Activated T-cell treated with anti-CD3 and anti-CD28 coated beads, Interleukin-2, amount 50 U/mL, for 24 hours (primary cell): ENCODE results near the gene SFN.
A peak's percentile ranks its signal among the peaks of the same experiment; 100 is the strongest.
"Not testable (repeated sequence)": the region's sequence is repeated elsewhere in the genome, so short reads cannot be mapped to it uniquely, and the experiment has no call there.

ENCODE experiments used
- DNase-seq: peaks from one replicate; pipeline ENCODE4 v3.0.0-alpha.2; 2020
- H3K27ac Mint-ChIP-seq: 2 replicates; pipeline ENCODE4 v1.8.0; 2020; ENCODE audit warnings: mild to moderate bottlenecking, mixed read lengths
- H3K27me3 Mint-ChIP-seq: 2 replicates; pipeline ENCODE4 v1.8.0; 2020; ENCODE audit warnings: mixed read lengths
- H3K36me3 Mint-ChIP-seq: 2 replicates; pipeline ENCODE4 v1.8.0; 2020; ENCODE audit warnings: low read depth, mixed read lengths
- H3K4me1 Mint-ChIP-seq: 2 replicates; pipeline ENCODE4 v1.8.0; 2020; ENCODE audit warnings: low read depth, mixed read lengths
- H3K4me3 Mint-ChIP-seq: 2 replicates; pipeline ENCODE4 v1.8.0; 2020; ENCODE audit warnings: mild to moderate bottlenecking, moderate library complexity, mixed read lengths
- H3K9me3 Mint-ChIP-seq: 2 replicates; pipeline ENCODE4 v1.8.0; 2020; ENCODE audit warnings: mixed read lengths

Gene SFN

DNA sequence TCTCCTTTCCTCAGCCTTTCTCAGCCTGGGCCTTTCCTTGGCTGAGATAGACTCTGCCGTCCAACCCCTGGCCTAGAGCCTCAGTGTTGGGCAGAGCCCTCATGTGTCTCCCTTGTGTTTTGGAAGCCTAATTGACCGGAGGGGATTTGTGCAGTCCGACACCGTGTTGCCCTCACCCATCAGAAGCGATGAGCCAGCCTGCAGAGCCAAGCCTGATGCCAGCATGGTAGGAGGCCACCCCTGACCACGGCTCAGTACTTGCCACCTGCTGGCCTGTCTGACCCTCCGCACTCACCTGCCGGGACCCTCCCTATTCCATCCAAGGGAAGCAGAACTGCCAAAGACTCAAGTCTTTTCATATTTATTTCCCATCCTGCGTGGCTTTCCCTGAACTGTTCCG, 9.3 kb upstream of the SFN start:
- Mint-ChIP-seq H3K4me3 (no peak overlapping the region), H3K27ac (no peak overlapping the region), H3K4me1 (no peaks in the 10 kb centered on the region), H3K36me3 (peaks cover 94% of the 10 kb centered on the region), H3K27me3 (no peaks in the 10 kb centered on the region), H3K9me3 (no peaks in the 10 kb centered on the region)
- no peak for DNase-seq

DNA sequence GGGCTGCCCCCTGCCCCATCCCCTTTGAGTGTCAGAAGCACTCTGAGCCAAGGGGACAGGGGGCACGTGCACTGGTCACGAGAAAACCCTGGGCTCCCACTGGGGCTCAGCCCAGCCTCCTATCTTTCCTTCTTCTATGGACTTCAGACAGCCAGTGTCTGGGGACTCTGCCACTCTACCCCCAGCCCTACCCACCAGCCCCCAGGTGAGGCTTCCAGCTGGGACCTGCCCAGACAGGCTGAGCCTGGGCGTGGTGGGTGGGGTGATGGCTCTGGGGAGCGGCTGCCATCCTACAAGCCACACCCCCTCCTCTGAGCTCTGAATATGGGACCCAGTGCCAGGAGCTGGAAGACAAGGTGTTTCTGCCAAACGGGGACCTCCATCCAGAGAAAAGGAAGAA, 8.0 kb upstream of the SFN start:
- peak overlapping the region; percentile 22 for H3K27ac Mint-ChIP-seq
- no peaks in the 10 kb centered on the region for H3K9me3 Mint-ChIP-seq
- no peaks in the 10 kb centered on the region for H3K27me3 Mint-ChIP-seq
- no peak overlapping the region for H3K4me3 Mint-ChIP-seq
- peaks cover 81% of the 10 kb centered on the region for H3K36me3 Mint-ChIP-seq
- DNase-seq: no peak
- H3K4me1 Mint-ChIP-seq: no peaks in the 10 kb centered on the region

DNA sequence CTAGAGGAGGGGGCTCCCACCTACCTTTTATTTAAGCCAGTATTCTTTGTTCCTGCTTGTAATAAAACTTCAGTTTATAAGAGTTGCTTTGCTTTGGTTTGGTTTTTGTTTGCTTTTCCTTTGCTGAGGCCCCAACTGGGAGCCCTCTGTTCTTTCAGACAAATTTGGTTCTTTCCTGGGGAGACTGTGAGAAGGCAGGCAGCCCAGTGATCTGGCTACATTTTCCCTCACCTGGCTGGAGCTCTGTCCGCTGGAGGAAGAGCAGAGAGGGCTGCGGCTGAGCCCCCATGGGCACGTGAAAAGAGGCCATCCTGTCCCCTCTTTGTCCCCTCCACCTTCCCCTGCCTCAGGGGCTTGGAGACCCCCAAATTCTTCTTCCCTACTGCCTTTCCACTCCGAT, 7.3 kb upstream of the SFN start:
- Mint-ChIP-seq H3K27me3 (no peaks in the 10 kb centered on the region), H3K27ac (no peak overlapping the region), H3K4me3 (no peak overlapping the region), H3K9me3 (no peaks in the 10 kb centered on the region), H3K36me3 (peaks cover 74% of the 10 kb centered on the region), H3K4me1 (no peaks in the 10 kb centered on the region)
- no peak for DNase-seq

DNA sequence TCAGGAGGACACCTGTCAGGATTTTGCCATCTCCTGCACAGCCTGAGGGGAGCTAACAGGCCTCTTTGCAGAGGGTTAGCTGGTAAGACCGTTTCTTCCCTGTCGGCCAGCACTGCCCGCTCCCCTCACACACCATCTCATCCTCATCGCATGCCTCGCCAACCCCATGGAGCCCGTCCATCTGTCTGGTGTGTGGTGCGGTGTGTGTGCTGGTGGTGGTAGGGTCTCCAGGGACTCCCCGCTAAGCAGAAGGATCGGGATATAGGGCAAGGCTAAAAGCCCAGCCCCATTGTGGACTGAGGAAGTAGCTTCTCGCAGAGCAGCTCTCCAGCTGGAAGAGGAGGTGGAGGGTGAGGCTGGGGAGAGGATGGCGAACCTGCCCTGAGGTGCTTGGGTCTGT, 6.8 kb upstream of the SFN start:
- no peak for DNase-seq
- peak overlapping the region; percentile 61 for H3K27ac Mint-ChIP-seq
- H3K36me3 Mint-ChIP-seq: peaks cover 68% of the 10 kb centered on the region
- H3K4me3 Mint-ChIP-seq: no peak overlapping the region
- no peaks in the 10 kb centered on the region for H3K9me3 Mint-ChIP-seq
- H3K27me3 Mint-ChIP-seq: no peaks in the 10 kb centered on the region
- H3K4me1 Mint-ChIP-seq: no peaks in the 10 kb centered on the region

DNA sequence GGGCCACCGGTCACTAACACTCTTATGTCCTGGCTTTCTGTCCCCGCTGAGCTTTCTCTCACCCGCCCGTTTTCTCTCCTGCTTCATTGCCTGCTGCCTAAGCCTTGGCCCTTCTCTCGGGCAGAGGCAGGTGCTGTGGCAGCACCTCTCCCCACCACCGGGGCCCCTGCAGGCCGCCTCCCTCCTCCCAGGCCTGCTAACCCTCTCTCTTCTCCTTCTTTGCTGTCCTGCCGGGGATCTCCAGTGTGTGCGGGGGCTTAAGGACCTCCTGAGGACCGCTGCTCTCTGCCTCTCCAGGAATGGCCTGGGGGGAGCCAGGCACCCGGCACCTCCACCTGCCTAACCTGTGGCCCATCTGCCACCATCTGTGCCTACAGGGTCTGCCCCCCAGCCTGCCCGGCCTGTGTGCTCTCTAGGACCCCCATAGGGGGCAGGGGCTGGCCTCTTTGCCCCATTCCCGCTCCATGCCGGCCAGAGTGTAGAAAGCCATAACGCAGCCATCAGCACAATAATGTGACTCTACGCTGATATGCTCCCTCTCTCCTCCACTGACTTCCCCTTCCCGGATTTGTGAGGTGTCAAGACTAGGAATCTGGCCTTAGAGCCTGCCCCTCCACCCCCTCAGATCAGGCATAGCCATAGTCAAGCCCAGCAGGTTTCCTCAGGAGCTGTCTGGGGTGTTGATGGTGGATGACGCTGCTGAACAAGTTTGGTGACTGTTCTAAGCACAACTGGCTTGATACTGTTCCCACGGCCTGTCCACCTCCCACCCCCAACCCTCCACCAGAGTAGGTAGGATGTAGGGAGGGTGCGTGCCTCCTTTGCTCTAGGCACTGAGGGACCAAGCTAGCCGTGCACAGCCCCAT, 6.1 kb upstream of the SFN start:
- peaks cover 61% of the 10 kb centered on the region for H3K36me3 Mint-ChIP-seq
- H3K27ac Mint-ChIP-seq: peak overlapping the region; percentile 71
- no peaks in the 10 kb centered on the region for H3K9me3 Mint-ChIP-seq
- no peaks in the 10 kb centered on the region for H3K27me3 Mint-ChIP-seq
- no peak for DNase-seq
- H3K4me1 Mint-ChIP-seq: no peaks in the 10 kb centered on the region
- no peak overlapping the region for H3K4me3 Mint-ChIP-seq

DNA sequence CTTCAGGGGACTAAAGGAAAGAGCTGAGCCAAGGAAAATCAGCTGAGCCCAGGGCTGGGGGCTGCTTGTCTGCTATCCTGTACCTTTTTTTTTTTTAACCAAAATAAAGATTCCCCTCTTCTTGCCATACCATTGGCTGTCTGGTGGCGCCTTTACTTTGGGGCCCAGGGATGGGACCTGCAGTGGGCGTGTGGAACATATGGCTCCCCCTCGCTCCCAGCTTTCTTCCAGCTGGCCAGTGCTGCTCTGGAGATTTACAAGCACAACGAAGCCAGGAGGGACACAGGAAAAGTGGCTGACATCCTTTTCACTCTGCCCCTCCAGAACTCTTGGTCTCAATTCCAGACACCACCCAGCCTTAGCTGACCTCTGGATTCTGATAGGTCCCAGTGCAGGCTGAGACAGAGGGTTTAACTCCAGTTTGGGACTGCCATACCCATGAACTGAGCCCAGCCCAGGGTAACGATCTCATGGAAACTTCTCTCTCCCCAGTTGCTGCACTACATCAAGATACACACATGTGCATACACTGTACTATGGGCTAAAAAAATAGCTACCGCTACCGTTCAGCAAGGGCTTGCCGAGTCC, 5.4 kb upstream of the SFN start:
- Mint-ChIP-seq H3K36me3 (peaks cover 54% of the 10 kb centered on the region), H3K27ac (peak overlapping the region; percentile 71), H3K9me3 (no peaks in the 10 kb centered on the region), H3K4me1 (peaks cover 6% of the 10 kb centered on the region), H3K4me3 (no peak overlapping the region), H3K27me3 (no peaks in the 10 kb centered on the region)
- no peak for DNase-seq

DNA sequence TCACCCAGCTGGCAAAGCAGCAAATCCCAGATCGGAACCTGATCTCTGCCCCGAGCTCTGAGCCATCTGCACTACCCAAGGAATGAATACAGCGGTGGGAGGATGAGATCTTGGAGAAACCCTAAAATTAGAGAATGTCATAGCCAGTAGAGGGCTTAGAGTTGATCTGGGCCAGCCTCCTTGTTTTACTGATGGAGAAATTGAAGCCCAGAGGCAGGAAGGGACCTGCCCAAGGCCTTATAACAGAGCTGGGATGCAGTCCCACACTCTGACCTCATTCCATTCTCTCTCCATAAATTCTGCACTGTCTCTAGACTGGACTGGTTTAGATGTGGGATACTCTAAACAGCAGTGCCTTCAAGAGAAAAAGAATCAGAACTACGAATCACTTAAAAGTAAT, 4.8 kb upstream of the SFN start:
- no peak overlapping the region for H3K27ac Mint-ChIP-seq
- peaks cover 48% of the 10 kb centered on the region for H3K36me3 Mint-ChIP-seq
- H3K9me3 Mint-ChIP-seq: no peaks in the 10 kb centered on the region
- no peak for DNase-seq
- no peak overlapping the region for H3K4me3 Mint-ChIP-seq
- peaks cover 12% of the 10 kb centered on the region for H3K4me1 Mint-ChIP-seq
- no peaks in the 10 kb centered on the region for H3K27me3 Mint-ChIP-seq

DNA sequence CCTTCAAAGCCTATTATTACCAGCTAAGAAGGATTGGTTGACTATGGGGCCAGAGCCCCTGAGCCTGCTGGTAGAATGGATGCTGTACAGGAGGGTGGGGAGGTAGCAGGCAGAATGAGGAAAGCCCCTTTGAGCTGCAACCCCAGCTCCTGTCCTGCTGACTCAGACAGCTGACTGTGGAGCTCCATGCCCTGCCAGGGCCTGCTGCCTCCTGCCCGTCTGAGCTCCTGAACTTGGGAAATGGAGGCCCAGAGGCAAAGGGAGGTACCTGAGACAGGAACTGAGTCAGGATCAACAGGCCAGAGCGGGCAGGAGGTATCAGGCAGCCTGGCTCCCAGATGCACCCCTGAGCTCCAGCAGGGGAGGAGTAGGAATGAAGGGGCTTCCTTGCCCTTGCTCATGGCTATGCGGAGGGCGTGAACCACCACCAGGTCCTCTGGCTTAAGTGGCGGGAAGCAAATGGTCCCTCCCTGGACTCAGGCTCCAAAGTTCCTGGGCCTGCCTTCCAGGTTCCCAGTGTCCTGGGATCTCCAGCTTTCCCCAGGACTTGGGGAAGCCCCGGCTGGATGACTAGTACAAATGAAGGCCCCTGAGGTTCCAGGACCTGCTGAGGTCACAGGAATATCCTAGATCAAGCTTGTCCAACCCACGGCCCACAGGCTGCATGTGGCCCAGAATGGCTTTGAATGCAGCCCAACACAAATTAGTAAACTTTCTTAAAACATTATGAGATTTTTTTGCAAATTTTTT, 3.9 kb upstream of the SFN start:
- H3K9me3 Mint-ChIP-seq: no peaks in the 10 kb centered on the region
- DNase-seq: no peak
- H3K4me3 Mint-ChIP-seq: no peak overlapping the region
- H3K27ac Mint-ChIP-seq: peak overlapping the region; percentile 52
- no peaks in the 10 kb centered on the region for H3K27me3 Mint-ChIP-seq
- H3K36me3 Mint-ChIP-seq: peaks cover 39% of the 10 kb centered on the region
- peaks cover 19% of the 10 kb centered on the region for H3K4me1 Mint-ChIP-seq

DNA sequence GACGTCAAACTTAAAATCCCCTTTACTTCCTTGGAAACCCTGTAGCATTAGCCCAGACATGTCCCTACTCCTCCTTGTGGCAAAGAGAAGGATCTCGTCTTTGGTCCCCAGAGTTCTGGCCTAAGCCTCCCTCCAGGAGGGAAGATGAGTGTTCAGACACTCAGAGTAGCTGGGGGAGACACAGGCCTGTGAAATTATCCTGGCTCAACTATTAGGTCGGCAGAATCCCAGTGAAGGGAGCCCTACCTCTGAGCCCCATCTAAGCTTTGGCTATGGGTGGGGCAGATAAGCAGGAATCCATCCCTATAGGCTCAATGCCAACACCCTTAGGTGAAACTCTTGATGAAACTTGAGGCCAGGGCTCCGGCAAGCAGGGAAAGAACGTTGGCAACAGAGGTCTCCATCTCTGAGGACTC, 1.7 kb upstream of the SFN start:
- DNase-seq: no peak
- Mint-ChIP-seq H3K27me3 (no peaks in the 10 kb centered on the region), H3K4me1 (peaks cover 30% of the 10 kb centered on the region), H3K36me3 (peaks cover 23% of the 10 kb centered on the region), H3K4me3 (no peak overlapping the region), H3K27ac (peak overlapping the region; percentile 53), H3K9me3 (no peaks in the 10 kb centered on the region)

DNA sequence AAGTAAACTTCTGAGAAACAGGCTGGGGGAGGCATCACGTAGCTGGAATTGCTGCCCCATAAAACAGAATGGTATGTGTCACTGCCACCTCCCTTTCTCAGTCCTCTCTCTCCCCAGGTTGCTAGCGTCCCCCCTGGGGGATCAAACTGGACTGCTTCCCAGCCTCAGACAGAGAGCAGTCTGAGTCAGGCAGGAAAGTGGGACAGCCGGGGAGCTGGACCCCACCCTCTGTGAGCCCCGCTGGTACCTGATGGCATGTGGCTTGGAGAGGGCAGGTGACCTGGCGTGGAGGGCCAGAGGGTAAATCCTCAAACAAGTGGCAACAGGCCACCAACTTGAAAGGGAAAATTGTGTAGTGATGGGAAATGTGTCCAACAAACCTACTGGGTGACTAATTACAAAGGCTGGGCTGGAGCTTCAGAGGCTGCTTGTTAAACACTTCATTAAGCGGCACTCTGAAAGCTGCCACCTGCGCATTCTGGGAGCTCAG, 1.0 kb upstream of the SFN start:
- Mint-ChIP-seq H3K4me1 (peaks cover 30% of the 10 kb centered on the region), H3K4me3 (no peak overlapping the region)

DNA sequence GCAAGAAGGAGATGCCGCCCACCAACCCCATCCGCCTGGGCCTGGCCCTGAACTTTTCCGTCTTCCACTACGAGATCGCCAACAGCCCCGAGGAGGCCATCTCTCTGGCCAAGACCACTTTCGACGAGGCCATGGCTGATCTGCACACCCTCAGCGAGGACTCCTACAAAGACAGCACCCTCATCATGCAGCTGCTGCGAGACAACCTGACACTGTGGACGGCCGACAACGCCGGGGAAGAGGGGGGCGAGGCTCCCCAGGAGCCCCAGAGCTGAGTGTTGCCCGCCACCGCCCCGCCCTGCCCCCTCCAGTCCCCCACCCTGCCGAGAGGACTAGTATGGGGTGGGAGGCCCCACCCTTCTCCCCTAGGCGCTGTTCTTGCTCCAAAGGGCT, 732 bp downstream of the SFN start:
- Mint-ChIP-seq H3K4me3 (peak overlapping the region; percentile 90), H3K9me3 (no peaks in the 10 kb centered on the region), H3K4me1 (peaks cover 30% of the 10 kb centered on the region), H3K27ac (peak overlapping the region; percentile 92), H3K27me3 (no peaks in the 10 kb centered on the region), H3K36me3 (peaks cover 7% of the 10 kb centered on the region)
- no peak for DNase-seq

More for the DNA sequence above, 1.0 kb upstream of the SFN start:
- Mint-ChIP-seq H3K27me3 (no peaks in the 10 kb centered on the region), H3K9me3 (no peaks in the 10 kb centered on the region), H3K36me3 (peaks cover 17% of the 10 kb centered on the region), H3K27ac (peak overlapping the region; percentile 53)
- no peak for DNase-seq

DNA sequence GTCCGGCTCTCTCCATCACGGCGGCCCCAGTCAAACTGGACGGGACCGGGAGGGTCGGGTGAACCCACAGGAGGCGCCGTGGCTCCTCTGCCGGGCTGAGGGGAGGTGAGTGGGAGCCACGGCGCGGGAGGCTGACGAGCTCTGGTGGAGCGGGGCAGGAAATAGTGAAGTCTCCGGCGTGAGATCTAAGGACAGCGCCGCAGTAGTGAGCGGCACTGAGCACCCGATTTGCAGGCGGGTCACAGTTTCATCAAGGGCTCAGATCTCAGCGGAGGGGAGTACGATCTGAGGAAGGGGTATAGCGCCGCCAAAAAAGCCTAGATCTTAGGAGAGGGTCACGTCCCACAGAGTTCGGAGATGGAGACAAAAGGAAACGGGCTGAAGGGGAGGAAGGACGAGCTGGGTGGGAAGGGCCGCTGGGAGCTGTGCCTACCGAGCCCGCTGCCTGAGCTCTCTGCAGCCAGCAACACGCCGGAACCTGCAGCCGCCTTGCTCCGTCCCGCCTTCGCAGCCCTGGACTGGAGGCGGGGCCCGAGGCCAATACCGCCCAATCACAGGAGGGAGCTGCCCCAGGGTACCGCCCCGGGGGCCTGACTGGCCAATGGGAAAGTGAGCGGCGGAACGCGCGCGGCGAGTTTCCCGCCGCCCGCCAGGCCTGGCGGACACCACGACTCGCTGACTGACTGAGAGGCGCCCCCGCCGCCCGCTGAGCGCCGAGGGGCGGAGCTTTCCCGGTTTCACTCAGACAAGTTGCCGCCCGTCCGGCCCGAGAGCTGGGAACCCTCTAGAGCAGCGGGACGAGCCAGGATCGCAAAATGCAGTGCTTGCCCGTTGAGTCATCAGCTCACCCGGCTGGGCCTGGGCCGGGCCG, 1.9 kb downstream of the SFN start:
- Mint-ChIP-seq H3K27me3 (no peaks in the 10 kb centered on the region), H3K9me3 (no peaks in the 10 kb centered on the region), H3K4me1 (peaks cover 30% of the 10 kb centered on the region), H3K4me3 (peak overlapping the region; percentile 90), H3K36me3 (peaks cover 7% of the 10 kb centered on the region), H3K27ac (peak overlapping the region; percentile 96)
- DNase-seq: peak; percentile 96

DNA sequence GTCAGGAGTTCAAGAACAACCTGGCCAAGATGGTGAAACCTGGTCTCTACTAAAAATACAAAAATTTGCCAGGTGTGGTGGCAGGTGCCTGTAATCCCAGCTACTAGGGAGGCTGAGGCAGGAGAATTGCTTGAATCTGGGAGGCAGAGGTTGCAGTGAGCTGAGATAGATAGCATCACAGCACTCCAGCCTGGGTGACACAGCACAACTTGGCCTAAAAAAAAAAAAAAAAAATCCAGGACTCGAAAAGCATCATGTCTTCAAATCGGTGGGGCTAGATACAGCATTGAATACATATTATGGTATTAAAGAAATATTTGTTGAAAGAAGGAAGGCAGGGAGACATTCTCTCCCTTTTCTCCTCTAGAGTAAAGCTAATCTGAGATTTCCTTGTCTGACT, 10.1 kb downstream of the SFN start:
- not testable (repeated sequence) for H3K4me3 Mint-ChIP-seq, H3K27me3 Mint-ChIP-seq, H3K4me1 Mint-ChIP-seq, H3K27ac Mint-ChIP-seq, DNase-seq, H3K9me3 Mint-ChIP-seq
- H3K36me3 Mint-ChIP-seq: peaks cover 30% of the 10 kb centered on the region

DNA sequence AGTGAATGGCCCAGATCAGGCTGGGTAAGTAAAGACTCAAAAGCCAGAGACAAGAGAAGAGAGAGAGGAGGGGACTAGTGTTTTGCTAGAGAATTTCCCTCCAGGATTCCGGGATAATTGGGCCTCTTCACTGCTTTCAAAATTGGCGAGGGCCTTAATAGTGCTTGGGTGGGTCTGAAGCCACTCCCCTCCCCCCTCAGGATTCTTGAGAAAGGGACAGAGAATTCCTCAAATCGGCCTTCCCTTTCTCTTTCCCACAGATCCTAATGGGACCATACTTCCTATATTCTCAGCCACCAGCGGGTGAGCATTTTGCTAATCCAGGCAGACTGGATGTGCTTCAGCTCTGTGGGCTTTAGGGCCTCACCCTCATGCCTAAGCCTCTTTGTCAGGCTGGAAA, 11.9 kb downstream of the SFN start:
- Mint-ChIP-seq H3K9me3 (no peaks in the 10 kb centered on the region), H3K36me3 (peaks cover 45% of the 10 kb centered on the region), H3K4me3 (no peak overlapping the region), H3K27me3 (no peaks in the 10 kb centered on the region), H3K4me1 (peaks cover 4% of the 10 kb centered on the region), H3K27ac (no peak overlapping the region)
- DNase-seq: no peak
